ENCODE measurements around the gene MCTP1. TPM values are rescaled to one million over a fixed set of nuclear protein-coding genes. Genes with fewer than 3 reads are reported as not detected.

Gene MCTP1
- total and polyA plus RNA-seq, 9 of the 15 experiments (the other 6 are each of a cell fraction or from before 2014, with no cell fraction given): 0.04 to 0.93 (median 0.06) TPM; not detected in 4

GRCh38 chr5:94745786-94746730 lies 538.8 kb downstream of the MCTP1 start:
- ChIA-PET CTCF (ENCODE audit: low intra/inter-chr PET ratio) (no interaction called here), POLR2A (interaction anchor here (0.7 kb wide), 1 partner anchor 12 kb away, joined by 3 read pairs; no protein-coding TSS in a partner anchor)
- Histone ChIP-seq H3K9ac (ENCODE audit: insufficient read depth in 1 of 2, low read depth in 2 of 2, low read length in 2 of 2) (no peak overlapping the region), H3K27me3 (ENCODE audit: control insufficient read depth in 2 of 2, insufficient read depth in 2 of 2, low read length in 2 of 2) (no peaks in the 10 kb centered on the region), H3K9me1 (ENCODE audit: control insufficient read depth, insufficient read depth, low read length) (no peaks in the 10 kb centered on the region), H3K27ac (ENCODE audit: extremely low read depth, low read depth, low read length) (no peak overlapping the region), H4K20me1 (replicated peaks; ENCODE audit: control insufficient read depth, insufficient read depth, low read length) (no peaks in the 10 kb centered on the region), H3K36me3 (ENCODE audit: control insufficient read depth, insufficient read depth, low read length) (no peaks in the 10 kb centered on the region), H2AFZ (ENCODE audit: low read depth, low read length) (no peak overlapping the region), H3K4me1 (replicated peaks in 1 of 2; ENCODE audit: control insufficient read depth in 2 of 2, insufficient read depth in 2 of 2, low read length in 2 of 2) (peaks cover 0 to 3% of the 10 kb centered on the region in 2 experiments; a peak in 1 of 5 replicates), H3K4me2 (ENCODE audit: insufficient read depth, low read length) (no peak overlapping the region), H3K79me2 (ENCODE audit: control insufficient read depth, insufficient read depth, low read length) (no peaks in the 10 kb centered on the region), H3K4me3 (no peak overlapping the region), H3K9me3 (replicated peaks; ENCODE audit: control insufficient read depth, insufficient read depth, low read depth, low read length) (no peaks in the 10 kb centered on the region)
- no peak for ATAC-seq
- DNase-seq (ENCODE audit: extremely low read depth in 1 of 4, low spot score in 3 of 4): no peak
- WGBS (ENCODE audit: insufficient coverage, low coverage, missing lambda C conversion rate): 6% methylated on average over 5 of the region's 5 CpGs
- no TSS peak for BruUV-seq (replicated peaks)
- intact Hi-C loops (cut with micrococcal nuclease) (no loop called here), in situ Hi-C loops (cut with MboI) (loop anchor here (25.0 kb wide), 1 partner anchor 1159 kb away; the partner anchor contains the start of genes NR2F1 and NR2F1-AS1)
- FAIRE-seq: no peak
- TF ChIP-seq RAD51 (IDR thresholded peaks at IDR 0.05; ENCODE audit: borderline replicate concordance, low read depth) (no peak), TRIM25 (IDR thresholded peaks at IDR 0.05; ENCODE audit: borderline replicate concordance) (no peak), PHTF2 (CRISPR knock-in tag; IDR thresholded peaks at IDR 0.05) (no peak), ZNF263 (CRISPR knock-in tag; IDR thresholded peaks at IDR 0.05; ENCODE audit: borderline replicate concordance) (no peak), EP300 (IDR thresholded peaks at IDR 0.05; ENCODE audit: low read length) (no peak), ATF6 (CRISPR knock-in tag; IDR thresholded peaks at IDR 0.05) (no peak), CBX5 (IDR thresholded peaks at IDR 0.05; ENCODE audit: borderline replicate concordance, low read depth) (no peak), PHF21A (IDR thresholded peaks at IDR 0.05; ENCODE audit: borderline replicate concordance, low read depth) (no peak), ETV1 (tag; conservative IDR thresholded peaks at IDR 0.05; ENCODE audit: low read depth) (no peak), KHSRP (IDR thresholded peaks at IDR 0.05) (no peak), MCM2 (IDR thresholded peaks at IDR 0.05; ENCODE audit: low read depth) (no peak), MAFK (IDR thresholded peaks at IDR 0.05; ENCODE audit: low read length) (no peak), TSHZ1 (CRISPR knock-in tag; IDR thresholded peaks at IDR 0.05) (no peak)
